Psoas muscle (tissue), 8 donors: ENCODE data around the gene LSAMP. TPM values are rescaled to one million over a fixed set of nuclear protein-coding genes. Genes with fewer than 3 reads are reported as not detected.

ENCODE experiments used
- ATAC-seq, 4 donors: fragments of 200-7000 bp; cut with Tn5 transposase; one replicate each; pipeline ENCODE4 v1.9.1; 2020; ENCODE audit warnings: moderate library complexity in 3 of 4, mild to moderate bottlenecking in 2 of 4
- DNase-seq, 2 donors: peaks; one replicate each; pipeline ENCODE4 v3.0.0-alpha.2; 2020
- H3K27ac ChIP-seq: fragments of 200-600 bp; one replicate; pipeline ENCODE4 v1.8.0; 2022
- H3K27me3 ChIP-seq, 3 donors: fragments of 200-600 bp in 1 of 3; one replicate each; pipeline versions ENCODE4 v1.6.1 to v1.8.0; 2013 to 2022; ENCODE audit warnings: low read length in 2 of 3, mild to moderate bottlenecking in 2 of 3, moderate library complexity in 1 of 3; ENCODE audit not compliant: insufficient read depth in 3 of 3
- H3K36me3 ChIP-seq, 2 donors: fragments of 200-600 bp in 1 of 2; one replicate each; pipeline versions ENCODE4 v1.6.1 to v1.8.0; 2013 to 2022; ENCODE audit warnings: low read depth in 1 of 2, mild to moderate bottlenecking in 1 of 2, moderate library complexity in 1 of 2; ENCODE audit not compliant: insufficient read depth in 1 of 2
- H3K4me1 ChIP-seq: fragments of 200-600 bp; one replicate; pipeline ENCODE4 v1.8.0; 2022
- H3K4me3 ChIP-seq: fragments of 200-600 bp; one replicate; pipeline ENCODE4 v1.8.0; 2022; ENCODE audit warnings: mild to moderate bottlenecking
- H3K9me3 ChIP-seq: fragments of 200-600 bp; one replicate; pipeline ENCODE4 v1.8.0; 2022
- CTCF ChIP-seq: fragments of 200-600 bp; IDR thresholded peaks from one replicate; pipeline ENCODE4 v1.8.0; 2022; ENCODE audit warnings: antibody characterized with exemption
- WGBS, 3 donors: extraction: QIAGEN DNeasy Blood & Tissue Kit; methylation state at CpG; one replicate each; pipeline versions ENCODE4 v1.1.6 to v1.1.7; 2013; 5-methylcytosine and 5-hydroxymethylcytosine counted together
- intact Hi-C, 2 donors: fragments of 100-400 bp; cut with DNase I; formaldehyde crosslinking; loops; one replicate each; pipeline versions ENCODE4 v1.11.0 to v1.14.2; 2022
- polyA plus RNA-seq, 3 donors: library from polyadenylated mRNA; stranded (reverse); fragments of 200-250 nt; gene quantifications; one replicate each; pipeline ENCODE4 v1.2.3, GENCODE V29; 2013
- total RNA-seq, 4 donors: library from RNA; stranded (reverse); fragmentation: NEBNext Ultra II Directional in 2 of 4; extraction: Animal tissue kit (Norgen Biotek cat#: 25700) in 2 of 4; gene quantifications; one replicate each; pipeline versions ENCODE4 v1.2.1 to v1.2.4, GENCODE V29; 2021 to 2023
- donor health status: healthy with polysubstance abuse.
- donor health status: DM: no; HTN: no; CAD: no; lungs with moderate emphysema.
- donor health status: Bipolar disorder and iron deficiency.
- donor health status: healthy.
- donor health status: DM: yes; HTN: yes; CAD: no.
- donor health status: DM: no; HTN: no; CAD: no.
- donor health status: DM: no; HTN: no; CAD: no.
- donor health status: DM: yes; HTN: yes; CAD: no.

The LSAMP gene
- total and polyA plus RNA-seq, 7 donors, result 0.01 to 0.17 (median 0.04) TPM; not detected in 4

GRCh38 chr3:116388867-116389385, 56.4 kb downstream of the LSAMP start:
- Histone ChIP-seq H3K27ac (no peak overlapping the region), H3K9me3 (no peaks in the 10 kb centered on the region), H3K36me3 (no peaks in the 10 kb centered on the region), H3K4me1 (no peaks in the 10 kb centered on the region), H3K27me3 (no peaks in the 10 kb centered on the region), H3K4me3 (no peak overlapping the region)
- intact Hi-C loops, result no loop called here
- no peak for ATAC-seq
- 21 to 30% (median 28%) methylated on average over 2 of the region's 2 CpGs for WGBS, 3 donors
- DNase-seq, result no peak
- no peak for TF ChIP-seq CTCF

- no peak overlapping the region for H3K27ac ChIP-seq
- intact Hi-C loops, result no loop called here
- H3K4me3 ChIP-seq, result no peak overlapping the region
- H3K4me1 ChIP-seq, result no peaks in the 10 kb centered on the region
- H3K27me3 ChIP-seq, result no peaks in the 10 kb centered on the region
- 82 to 87% (median 86%) methylated on average over 2 of the region's 2 CpGs for WGBS, 3 donors
- H3K36me3 ChIP-seq, result no peaks in the 10 kb centered on the region
- DNase-seq, result no peak
- no peak for TF ChIP-seq CTCF
- no peak for ATAC-seq
- H3K9me3 ChIP-seq, result no peaks in the 10 kb centered on the region
Observed at GRCh38 chr3:116386168-116386567, 59.1 kb downstream of the LSAMP start.

- H3K4me1 ChIP-seq, result no peaks in the 10 kb centered on the region
- ATAC-seq (no peak), DNase-seq (no peak)
- no peaks in the 10 kb centered on the region for H3K36me3 ChIP-seq
- H3K4me3 ChIP-seq, result no peak overlapping the region
- no peaks in the 10 kb centered on the region for H3K27me3 ChIP-seq
- 30 to 44% (median 39%) methylated on average over 2 of the region's 2 CpGs for WGBS, 3 donors
- no peaks in the 10 kb centered on the region for H3K9me3 ChIP-seq
- no peak overlapping the region for H3K27ac ChIP-seq
- no peak for TF ChIP-seq CTCF
- intact Hi-C loops, result no loop called here
Observed at GRCh38 chr3:116384717-116385116, 60.6 kb downstream of the LSAMP start.

- Histone ChIP-seq H3K27me3 (no peaks in the 10 kb centered on the region), H3K27ac (no peak overlapping the region), H3K36me3 (no peaks in the 10 kb centered on the region), H3K9me3 (no peaks in the 10 kb centered on the region), H3K4me1 (no peaks in the 10 kb centered on the region), H3K4me3 (no peak overlapping the region)
- WGBS, 3 donors, result 52 to 54% (median 54%) methylated on average over 1 of the region's 1 CpG
- no peak for TF ChIP-seq CTCF
- DNase-seq, result no peak
- intact Hi-C loops, result no loop called here
- ATAC-seq, result no peak
Observed at GRCh38 chr3:116378077-116378476, 67.2 kb downstream of the LSAMP start.

- H3K4me3 ChIP-seq, result no peak overlapping the region
- H3K27ac ChIP-seq, result no peak overlapping the region
- intact Hi-C loops, result no loop called here
- H3K36me3 ChIP-seq, result no peaks in the 10 kb centered on the region
- ATAC-seq (no peak), DNase-seq (no peak)
- H3K9me3 ChIP-seq, result no peaks in the 10 kb centered on the region
- no peaks in the 10 kb centered on the region for H3K27me3 ChIP-seq
- no peak for TF ChIP-seq CTCF
- whole genome bisulfite sequencing, 3 donors, result 52 to 81% (median 56%) methylated on average over 2 of the region's 2 CpGs
- no peaks in the 10 kb centered on the region for H3K4me1 ChIP-seq
Observed at GRCh38 chr3:116374901-116375300, 70.4 kb downstream of the LSAMP start.
